Renal pelvis (tissue), 12 donors: ENCODE measurements around the gene PDCD1. TPM values are rescaled to one million over a fixed set of nuclear protein-coding genes. Genes with fewer than 3 reads are reported as not detected.
"Not testable (repeated sequence)": the region's sequence is repeated elsewhere in the genome, so short reads cannot be mapped to it uniquely, and the experiment has no call there.

ENCODE experiments used
- DNase-seq: peaks from one replicate; pipeline ENCODE4 v3.0.0-alpha.2; 2013
- long read RNA-seq, 16 experiments: transcript quantifications; one replicate each; lab custom pipeline, GENCODE V29; 2026
- polyA plus RNA-seq, 3 donors: library from polyadenylated mRNA; unstranded; fragments of 120-200 nt; gene quantifications; one replicate each; pipeline ENCODE4 v1.2.1, GENCODE V29; 2013; ENCODE audit not compliant: insufficient read length in 3 of 3

The PDCD1 gene
- under 1 TPM; 0.11 to 0.59 (median 0.21) TPM for polyA plus RNA-seq
- long read RNA-seq, donor 1, result 0 reads
- long read RNA-seq, donor 2, result 0 reads
- long read RNA-seq, donor 3, result 0 reads
- long read RNA-seq, donor 4, result 0 reads
- long read RNA-seq, donor 5, result 0 reads
- long read RNA-seq, donor 6, result 0 reads
- long read RNA-seq, donor 7, result 0 reads
- long read RNA-seq, donor 8, result 0 reads
- long read RNA-seq, donor 9, result 0 reads
- long read RNA-seq, donor 10, result 0 reads
- long read RNA-seq, donor 11, result 0 reads
- long read RNA-seq, donor 12, result 0 reads
- long read RNA-seq, donor 13, result 0 reads
- long read RNA-seq, donor 14, result 0 reads
- long read RNA-seq, donor 15, result 0 reads
- long read RNA-seq, donor 16, result 0 reads

DNA sequence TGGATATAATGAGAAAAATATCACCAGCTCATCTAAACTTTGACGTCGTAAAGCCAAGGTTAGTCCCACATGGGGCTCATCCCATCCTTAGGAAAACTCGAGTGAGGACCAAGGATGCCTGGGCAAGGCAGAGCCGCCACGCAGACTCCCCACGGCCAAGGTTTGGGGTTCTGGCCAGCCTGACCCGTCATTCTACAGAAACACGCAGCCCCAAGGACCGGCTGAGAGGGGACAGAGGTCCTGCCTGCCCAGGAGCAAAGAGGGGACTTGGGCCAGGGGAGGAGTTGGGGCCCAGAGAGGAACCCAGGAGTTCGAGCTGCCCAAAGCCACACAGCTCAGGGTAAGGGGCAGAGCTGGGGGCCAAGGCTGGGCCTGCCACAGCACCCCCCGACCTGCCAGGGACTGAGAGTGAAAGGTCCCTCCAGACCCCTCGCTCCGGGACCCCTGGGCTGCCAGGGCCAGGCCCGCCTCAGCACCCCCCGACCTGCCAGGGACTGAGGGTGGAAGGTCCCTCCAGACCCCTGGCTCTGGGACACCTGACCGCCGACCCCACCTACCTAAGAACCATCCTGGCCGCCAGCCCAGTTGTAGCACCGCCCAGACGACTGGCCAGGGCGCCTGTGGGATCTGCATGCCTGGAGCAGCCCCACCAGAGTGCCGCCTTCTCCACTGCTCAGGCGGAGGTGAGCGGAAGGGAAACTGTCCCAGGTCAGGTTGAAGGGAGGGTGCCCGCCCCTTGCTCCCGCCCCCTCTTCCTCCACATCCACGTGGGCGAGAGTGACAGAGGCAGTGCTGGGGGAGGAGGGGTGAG lies at the start of gene PDCD1:
Gene PDCD1, minus strand, starts transcription at position 689 of the 811 bp plus-strand sequence. Its CDS starts 56 bp downstream, at position 633.
- no peak for DNase-seq

DNA sequence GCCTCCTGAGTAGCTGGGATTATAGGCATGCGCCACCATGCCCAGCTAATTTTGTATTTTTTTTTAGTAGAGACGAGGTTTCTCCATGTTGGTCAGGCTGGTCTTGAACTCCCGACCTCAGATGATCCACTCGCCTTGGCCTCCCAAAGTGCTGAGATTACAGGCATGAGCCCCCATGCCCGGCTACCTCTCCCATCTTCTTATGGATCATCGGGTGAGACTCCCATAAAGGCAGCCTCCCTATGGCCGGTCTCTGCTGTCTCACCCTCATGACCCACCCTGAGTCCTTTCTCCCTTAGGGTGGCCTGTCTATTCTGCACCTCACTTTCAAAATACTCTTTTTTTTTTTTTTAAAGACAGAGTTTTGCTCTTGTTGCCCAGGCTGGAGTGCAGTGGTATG lies 49.1 kb upstream of the PDCD1 start:
- not testable (repeated sequence) for DNase-seq

DNA sequence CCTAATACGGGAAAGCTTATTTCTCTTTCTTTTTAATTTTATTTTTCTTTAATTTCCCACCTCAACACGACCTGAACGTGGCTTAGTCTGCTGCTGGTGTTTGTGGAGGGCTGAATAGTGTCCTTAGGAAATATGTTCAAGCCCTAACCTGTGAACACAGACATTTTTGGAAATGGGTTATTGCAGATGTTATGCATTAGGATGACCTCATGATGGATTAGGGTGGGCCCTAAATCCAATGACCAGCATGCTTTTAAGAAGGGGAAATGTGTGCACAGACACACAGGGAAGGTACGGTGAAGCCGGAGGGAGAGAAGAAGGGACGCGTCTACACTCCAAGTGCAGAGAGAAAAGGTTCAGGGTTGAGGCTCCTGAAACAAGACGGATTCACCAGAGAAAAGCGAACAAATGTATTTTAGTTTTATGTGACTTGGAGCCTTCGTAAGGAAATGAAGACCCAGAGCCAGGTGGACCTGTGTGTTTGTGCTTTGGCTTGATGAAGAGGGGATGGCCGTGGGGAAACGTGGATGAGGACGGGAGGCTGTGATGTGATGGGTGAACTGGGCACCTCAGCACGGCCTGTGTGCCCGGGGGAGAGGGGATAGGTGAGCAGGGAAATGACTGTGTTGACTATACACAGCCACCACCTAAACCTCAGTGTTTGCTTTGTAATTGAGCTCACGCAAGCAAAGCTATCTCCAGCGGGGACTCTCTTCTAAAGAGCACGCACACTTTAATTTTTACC lies 48.3 kb upstream of the PDCD1 start:
- DNase-seq, result no peak

DNA sequence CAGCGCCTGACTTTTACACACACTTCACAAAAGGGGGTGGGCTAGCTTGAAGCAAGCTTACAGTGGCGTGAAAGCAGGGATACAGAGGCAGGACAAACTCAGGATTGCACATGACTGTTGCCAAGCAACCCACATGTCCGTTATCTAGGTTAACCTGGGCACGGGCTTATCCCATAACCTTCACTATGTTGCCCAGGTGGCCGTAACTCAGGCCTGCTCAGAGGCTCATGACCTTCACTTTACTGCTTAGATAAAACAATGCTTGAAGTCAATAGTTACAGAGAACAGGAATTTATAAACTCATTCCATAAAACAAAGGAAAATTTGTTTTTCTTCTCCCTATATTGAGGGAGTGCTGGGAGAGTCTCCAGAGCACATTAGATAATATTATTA lies 47.7 kb upstream of the PDCD1 start:
- DNase-seq, result not testable (repeated sequence)

DNA sequence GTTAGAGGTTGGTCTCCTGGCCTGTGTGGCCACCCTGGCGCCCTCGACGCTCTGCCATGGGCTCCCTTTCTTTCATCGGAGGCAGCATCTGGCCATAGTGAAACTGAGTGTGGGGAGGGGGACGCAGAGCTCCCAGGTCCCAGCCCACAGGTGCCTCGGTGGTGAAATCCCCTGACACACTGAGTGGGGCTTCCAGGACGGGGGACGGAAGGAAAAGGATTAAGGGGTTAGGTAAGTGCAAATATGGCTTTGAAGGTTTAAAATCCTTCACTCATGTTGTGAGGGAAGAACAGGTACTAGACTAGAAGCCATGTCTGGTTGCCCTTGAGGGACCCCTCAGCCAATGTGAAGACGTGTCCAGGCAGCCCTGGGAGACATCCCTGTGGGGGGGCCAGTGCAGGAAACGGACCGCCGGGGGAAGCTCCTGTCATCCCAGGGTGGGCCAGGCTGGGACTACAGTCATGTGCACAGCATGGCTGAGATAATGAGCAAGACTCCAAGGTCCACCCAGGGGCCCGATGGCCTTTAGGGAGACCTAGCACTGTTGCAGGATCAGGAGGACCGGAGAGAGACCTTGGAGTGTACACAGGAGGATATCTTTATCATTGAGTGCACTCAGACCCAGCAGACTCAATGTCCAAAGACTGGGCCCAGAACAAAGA lies 47.2 kb upstream of the PDCD1 start:
- no peak for DNase-seq

DNA sequence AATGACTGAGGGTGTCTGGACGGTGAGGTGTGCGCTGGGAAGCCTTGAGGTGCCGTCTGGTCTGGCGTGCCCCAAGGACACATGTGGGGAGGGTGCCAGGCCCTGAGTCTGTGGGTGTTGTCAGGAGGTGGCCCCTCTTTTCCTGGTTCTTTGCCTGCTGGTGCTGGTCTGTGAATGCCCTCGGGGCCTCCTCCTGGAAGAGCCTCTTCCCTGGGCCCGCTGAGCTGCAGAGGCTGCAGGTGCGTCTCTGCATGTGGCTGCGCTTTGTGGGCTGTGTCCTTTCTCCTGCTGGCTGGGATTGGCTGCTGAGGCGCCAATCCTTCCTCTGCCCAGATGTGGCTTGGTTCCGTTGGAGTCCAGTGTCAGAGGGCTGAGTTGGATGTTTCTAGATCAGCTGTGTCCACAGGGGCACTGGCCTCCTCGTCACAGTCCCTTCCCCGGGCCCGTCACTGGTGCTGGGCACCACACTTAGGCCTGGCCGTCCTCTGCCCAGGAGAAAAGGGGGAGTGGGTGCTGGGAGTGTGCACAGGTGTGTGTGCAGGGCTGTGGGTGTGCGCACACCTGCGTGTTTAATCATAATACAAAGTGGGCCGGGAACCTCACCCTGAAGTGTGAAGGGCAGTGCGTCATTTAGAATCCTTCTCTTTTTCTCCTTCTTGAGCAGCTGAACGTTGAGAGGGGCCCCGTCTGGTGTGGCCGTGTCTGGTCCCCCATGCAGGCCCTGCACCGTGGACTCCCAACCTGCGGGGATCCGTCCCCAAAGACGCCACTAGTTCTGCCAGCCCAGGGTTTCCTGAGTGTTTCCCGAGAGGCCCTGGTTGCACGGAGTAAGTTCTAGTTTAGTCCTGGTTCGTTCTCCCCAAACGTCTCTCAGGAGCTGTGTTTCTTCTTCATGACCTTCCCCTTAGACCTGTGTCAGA lies 46.4 kb upstream of the PDCD1 start:
- no peak for DNase-seq

DNA sequence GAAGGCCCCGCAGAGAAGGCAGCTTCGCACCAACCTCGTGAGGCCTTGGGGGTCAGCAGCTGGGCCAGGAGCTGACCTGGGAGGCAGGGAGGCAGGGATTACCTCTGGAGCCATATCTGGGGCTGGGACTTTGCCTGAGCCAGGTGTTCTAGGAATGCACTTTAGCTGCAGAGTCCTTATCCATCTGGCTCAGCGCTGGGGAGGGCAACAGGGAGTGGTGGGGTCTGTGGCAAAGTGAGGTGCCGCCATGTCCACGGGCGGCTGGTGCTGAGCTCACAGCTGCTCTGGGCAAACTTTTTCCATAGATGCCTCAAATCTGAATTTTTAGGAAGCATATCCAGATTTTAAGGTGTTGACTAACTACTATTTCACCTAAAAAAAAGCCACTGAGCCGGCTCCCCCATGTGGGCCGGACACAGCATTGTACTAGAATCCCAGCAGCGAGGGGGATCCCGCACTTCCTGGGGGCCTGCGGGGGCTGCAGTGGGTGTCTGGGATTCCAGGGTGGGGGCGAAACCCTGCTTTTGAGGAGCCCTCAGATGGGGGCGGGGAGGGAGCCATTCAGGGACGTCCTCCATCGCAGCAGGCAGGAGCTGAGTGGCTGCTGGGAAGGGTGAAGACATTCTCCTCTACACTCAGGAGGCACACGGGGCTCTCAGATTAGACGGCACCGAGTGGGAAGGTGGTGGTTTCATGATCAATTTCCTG lies 45.5 kb upstream of the PDCD1 start:
- DNase-seq, result no peak

DNA sequence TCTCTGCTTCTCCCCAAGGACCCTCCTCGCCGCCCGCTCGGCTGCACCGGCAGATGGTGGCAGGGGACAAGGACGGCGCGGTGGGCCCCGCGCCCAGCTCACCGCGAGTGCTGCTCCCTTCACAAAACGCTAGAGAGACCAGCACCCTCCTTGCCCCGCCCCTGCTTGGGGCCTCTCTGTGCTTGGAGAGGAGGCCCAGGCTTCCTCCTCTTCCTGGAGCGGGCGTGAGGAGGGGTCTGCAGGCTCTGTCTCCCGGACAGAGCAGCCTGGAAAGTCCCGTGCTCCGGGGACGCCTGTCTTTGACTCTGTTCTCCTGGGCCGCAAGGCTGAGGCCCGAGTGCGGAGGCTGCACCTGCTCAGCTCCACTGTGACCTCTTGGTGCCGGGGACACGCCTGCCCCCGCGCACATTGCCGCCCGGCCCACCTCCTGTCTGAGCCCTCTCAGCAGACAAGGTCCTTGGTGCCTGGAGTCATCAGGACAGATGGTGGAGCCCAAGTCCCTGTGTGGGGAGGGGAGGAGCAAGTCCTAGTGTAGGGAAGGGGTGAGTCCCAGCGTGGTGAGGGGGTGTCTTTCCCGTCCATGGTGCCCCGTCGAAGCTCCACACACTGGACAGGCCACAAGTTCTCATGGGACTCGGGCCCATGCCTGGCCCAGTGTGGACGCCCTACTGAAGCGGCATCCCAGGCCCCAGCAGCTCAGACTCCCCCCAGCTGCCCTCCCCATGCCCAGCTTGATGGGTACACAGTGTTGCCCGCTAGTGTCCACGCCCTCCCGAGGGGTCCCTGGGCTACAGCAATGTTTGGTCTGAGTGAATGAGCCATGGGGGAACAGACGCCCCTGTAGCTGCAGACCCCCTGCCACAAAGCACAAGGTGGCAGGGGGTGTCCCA lies 44.7 kb upstream of the PDCD1 start:
- no peak for DNase-seq

DNA sequence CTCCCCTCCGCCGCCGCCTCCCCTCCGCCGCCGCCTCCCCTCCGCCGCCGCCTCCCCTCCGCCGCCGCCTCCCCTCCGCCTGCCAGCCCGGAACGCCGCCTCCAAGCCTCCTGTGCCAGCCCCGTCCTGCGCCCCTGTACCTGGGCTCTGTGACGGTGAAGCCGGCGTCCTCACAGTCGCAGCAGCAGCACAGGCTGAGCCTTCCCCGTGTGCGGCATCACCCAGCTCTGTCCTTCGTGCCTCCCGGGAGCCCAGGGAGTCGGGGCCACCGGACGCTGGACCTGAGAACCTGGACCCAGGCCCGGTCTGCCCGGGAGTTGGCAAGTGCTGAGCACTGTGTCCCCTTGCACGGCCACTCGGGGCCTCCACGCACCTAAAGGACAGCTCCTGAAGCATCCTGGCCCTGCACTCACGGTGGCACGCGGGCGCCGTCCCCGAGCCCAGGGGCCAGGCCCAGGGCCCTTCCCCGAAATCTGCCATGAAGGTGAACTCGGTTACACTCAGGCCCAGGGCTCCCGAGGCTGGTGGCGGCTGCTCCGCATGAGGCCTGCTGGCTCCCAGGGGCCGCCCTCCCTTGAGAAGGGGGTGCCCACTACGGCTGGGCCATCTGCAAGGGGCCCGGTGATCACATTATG lies 43.8 kb upstream of the PDCD1 start:
- DNase-seq, result no peak

DNA sequence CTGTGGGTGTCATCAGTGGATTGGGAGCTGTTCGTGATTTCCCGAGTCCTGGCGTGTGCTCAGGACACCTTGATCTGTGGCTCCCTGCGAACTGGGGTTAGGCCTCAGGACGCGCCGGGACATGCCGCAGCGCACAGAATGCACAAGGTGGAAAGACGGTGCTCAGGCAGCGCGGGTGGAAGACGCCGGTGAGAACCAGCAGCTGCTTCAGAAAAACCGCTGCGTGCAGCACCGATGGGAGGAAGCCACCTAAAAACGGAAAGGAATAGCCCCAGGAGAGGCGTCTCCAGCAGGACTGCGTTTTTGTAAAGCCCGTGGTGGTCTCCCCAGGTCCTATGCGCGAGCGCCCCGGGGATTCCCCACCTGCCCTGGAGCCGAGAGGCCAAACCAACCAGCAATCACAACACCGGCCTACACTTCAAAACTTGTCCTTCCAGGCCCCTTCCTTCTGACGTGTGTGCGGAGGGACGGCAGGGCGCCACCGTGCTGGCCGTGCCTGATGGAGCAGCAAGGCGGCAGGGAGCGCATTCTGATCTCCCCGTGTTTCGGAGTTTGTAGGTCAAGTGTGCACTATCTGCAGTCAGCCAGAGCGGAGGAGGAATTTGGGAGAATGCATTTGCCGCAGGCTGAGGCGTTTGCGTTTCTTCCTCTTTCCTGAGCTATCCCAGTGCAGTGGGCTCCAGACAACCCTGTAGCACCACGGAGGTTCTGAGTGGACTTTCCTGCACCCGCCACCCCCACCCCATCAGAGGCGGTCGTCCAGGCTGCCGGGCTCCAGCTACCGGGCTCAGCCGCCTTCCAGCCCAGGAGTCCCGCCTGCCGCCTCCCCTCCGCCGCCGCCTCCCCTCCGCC lies 43.0 kb upstream of the PDCD1 start:
- DNase-seq, result peak; percentile 49

DNA sequence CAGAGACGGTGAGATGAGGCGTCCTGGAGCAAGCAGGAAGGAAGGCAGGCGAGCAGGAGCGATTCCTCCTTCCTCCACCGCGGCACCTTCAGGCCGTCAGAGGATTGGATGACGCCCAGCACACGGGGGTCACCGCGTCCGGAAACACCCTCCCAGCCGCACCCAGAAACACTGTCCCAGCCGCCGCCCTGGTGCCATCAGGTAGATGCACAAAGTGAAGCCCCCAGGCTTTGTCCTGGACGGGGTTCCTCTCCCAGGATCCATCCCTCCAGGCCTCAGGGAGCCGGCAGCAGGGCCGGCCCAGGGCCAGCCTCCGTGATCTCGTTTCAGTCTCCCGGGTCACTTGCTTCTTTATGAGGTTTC lies 42.3 kb upstream of the PDCD1 start:
- no peak for DNase-seq

DNA sequence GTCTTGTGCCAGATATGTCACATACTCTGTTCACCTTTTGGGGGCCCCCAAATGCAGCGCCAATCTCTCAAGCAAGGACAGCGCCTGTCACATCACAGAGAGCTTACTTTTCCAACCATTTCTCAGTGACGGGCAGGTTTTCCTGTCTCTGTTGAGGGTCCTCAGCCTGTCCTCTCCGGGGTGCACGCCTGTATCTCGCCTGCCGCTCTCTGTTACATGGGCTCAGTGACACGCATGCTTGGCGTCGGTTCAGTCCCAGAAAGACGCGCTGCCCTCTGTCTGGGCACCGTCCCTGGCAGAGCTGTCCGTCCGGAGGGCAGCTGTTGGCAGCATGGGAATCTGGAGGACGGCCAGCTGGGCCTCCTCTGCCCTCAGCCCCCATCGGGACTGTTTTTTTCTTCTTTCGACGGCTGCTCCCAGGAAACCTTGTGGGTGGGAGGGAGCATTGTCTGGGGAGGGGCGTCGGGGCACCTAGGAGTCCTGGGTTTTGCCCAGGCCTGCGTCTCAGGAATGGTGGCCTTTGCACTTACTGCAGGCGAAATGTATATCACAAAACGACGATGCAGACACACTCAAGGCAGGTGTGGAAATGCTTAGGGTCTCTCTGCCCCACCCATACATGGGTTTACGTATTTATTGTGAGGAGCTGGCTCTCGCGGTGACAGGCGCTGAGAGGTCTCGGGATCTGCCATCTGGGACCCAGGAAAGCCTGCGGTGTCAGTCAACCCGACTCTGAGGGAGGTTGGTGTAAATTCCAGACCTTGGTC lies 41.7 kb upstream of the PDCD1 start:
- DNase-seq, result no peak

DNA sequence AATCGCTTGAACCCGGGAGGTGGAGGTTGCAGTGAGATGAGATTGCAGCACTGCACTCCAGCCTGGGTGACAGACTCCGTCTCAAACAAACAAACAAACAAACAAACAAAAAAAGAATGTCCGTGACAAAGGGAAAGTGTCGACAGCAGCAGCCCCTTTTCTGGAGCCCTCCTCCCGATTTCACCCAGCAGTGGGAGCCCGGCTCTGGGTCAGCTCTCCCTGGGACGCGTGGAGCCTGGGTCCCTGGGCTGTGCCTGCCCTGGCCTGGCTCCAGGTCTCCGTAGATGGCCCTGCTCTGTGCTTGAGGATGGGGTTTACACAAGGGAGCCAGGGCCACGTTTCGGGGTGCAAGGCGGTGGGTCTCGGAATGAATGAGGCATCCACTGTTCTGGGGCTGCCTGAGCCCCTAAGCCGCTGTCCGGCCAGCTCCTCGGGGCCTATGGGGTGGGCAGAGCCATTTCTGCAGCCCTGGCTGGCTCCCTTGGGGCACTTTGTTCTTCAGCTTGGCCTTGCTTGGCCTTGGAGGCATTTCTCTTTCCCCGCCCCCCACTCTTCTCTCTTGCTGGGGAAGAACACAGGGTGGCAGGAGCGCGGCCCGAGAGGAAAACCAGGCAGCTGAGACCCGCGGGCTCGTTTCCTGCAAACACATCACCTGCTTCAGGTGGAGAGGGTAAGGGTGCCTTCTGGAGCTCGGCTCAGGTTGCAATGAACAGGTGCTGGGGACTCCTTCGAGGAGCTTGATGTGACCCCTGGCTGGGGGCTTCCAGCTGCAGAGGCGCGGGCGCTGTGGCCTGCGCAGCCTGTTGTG lies 40.0 kb upstream of the PDCD1 start:
- no peak for DNase-seq

DNA sequence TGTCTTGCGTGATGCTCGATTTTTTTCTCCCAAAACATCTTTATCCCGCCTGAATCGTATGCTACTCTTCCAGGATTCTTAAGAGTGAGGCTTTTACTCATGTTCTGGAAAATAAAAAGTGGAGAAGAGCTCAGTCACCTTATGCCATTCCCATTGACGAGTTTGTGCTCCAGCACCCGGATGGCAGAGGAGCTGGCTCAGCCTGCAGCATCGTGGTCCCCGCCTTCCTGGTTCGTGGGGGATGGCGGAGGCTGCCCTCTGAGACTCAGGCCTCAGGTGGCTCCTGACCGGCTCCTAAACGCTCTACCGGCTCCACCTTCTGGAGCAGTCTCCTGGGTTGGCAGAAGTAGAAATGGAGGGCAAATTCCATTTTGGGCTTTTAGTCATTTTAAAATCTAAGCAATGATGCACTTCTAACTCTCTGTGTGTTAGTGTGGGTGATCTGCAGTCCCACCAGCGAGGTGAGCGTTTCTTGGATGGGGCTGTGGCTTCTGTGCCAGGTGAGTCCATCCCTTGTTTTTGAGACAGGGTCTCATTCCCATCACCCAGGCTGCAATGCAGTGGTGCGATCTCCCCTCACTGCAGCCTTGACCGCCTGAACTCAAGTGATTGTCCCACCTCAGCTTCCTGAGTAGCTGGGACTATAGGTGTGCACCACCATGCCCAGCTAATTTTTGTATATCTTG lies 38.7 kb upstream of the PDCD1 start:
- no peak for DNase-seq

DNA sequence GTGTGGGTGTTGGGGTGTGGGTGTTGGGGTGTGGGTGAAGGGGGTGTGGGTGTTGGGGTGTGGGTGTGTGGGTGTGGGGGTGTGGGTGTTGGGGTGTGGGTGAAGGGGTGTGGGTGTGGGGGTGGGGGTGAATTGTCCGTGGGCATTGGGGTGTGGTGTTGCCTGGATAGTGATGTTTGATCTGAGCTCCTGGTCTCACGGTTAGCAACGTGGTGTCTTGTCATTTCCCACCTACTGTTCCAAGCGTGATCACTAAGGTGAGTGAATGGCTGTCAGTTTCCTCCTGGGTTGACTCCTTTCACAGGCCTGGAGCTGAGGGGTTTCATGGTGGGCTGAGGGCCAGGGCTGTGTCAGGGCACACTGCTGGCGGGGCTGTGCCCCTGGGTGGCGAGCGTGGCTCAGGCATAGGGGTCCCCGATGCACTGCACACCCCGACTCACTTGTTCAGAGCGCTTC lies 38.1 kb upstream of the PDCD1 start:
- no peak for DNase-seq
